GM12873 (cell line): ENCODE results near the gene PRICKLE2.

Experiments
- TF ChIP-seq, protein P1 (sequence below): IDR thresholded peaks from 2 replicates; pipeline ENCODE4 v1.5.1; 2012; ENCODE audit warnings: low read depth, mild to moderate bottlenecking, moderate library complexity, low read length, control low read depth; ENCODE audit not compliant: insufficient read depth; ENCODE audit errors: missing control alignments

PRICKLE2 gene

DNA sequence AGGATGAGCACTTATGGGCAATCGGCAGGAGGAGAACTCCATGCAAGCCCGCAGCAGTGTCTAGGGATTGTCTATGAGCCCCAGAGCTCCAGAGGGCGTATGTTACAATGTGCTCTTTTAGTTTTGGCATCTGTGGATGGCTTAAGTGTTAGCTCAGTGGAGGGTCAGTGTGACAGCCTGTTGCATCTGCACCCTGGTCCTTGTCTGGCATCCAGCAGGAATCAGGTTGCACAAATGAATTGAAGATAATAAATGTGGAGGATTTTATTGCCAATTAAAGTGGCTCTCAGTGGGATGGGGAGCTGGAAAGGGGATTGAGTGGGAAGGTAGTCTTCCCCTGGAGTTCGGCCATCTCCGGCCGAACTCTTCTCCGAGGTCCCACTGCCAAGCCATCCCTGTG lies 11.8 kb upstream of the PRICKLE2 start:
- TF ChIP-seq, protein P1, sequence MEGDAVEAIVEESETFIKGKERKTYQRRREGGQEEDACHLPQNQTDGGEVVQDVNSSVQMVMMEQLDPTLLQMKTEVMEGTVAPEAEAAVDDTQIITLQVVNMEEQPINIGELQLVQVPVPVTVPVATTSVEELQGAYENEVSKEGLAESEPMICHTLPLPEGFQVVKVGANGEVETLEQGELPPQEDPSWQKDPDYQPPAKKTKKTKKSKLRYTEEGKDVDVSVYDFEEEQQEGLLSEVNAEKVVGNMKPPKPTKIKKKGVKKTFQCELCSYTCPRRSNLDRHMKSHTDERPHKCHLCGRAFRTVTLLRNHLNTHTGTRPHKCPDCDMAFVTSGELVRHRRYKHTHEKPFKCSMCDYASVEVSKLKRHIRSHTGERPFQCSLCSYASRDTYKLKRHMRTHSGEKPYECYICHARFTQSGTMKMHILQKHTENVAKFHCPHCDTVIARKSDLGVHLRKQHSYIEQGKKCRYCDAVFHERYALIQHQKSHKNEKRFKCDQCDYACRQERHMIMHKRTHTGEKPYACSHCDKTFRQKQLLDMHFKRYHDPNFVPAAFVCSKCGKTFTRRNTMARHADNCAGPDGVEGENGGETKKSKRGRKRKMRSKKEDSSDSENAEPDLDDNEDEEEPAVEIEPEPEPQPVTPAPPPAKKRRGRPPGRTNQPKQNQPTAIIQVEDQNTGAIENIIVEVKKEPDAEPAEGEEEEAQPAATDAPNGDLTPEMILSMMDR, result no peak

DNA sequence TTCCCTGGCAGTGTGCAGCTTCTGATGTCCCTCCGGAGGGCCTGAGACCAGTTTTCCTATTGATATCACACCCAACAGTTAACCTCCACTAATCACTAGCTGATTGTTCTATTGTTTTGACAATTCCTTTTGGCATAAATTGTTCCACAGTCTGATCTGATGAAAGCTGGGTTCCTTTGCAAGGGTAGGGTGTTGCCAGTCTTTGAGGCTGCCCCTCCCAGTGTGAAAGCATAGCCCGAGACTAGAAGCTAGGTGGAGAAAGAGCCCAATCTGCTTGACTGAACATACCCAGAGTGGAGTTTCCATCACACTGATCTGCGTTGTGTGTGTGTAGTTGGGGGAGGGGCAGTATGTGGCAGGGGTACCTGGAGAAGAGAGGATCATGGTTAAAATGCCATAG lies 10.3 kb upstream of the PRICKLE2 start:
- TF ChIP-seq, protein P1, result no peak

DNA sequence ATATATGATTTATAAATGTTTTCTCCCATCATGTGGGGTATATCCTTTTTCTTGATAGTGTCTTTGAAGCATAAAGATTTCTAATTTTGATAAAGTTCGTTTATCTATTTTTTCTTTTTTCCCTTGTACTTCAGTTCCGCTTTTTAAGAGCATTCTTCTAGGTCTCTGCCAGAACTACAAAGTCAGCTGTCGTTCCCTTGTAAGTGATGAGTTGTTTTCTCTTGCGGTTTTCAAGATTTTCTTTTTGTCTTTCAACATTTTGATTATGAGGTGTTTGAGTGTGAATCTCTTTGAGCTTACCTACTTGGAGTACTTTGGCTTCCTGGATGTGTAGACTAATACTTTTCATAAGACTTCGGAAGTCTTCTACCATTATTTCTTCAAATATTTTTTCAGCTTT lies 9.3 kb upstream of the PRICKLE2 start:
- TF ChIP-seq, protein P1, result no peak

DNA sequence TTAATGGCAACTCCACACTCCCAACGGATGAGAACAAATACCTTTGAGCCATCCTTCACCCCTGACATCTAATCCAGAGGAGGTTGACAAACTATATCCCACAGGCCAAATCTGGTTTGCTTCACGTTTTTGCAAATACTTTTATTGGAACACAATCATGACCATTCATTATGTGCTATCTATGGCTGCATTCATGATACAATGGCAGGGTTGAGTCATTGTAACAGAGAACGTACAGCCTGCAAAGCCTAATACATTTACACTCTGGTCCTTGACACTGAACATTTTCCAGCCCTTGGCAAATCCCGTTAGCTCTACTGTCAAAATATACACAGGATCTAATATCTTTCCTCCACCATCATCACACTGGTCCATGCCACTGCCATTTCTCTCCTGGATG lies 7.6 kb upstream of the PRICKLE2 start:
- TF ChIP-seq, protein P1, result no peak

DNA sequence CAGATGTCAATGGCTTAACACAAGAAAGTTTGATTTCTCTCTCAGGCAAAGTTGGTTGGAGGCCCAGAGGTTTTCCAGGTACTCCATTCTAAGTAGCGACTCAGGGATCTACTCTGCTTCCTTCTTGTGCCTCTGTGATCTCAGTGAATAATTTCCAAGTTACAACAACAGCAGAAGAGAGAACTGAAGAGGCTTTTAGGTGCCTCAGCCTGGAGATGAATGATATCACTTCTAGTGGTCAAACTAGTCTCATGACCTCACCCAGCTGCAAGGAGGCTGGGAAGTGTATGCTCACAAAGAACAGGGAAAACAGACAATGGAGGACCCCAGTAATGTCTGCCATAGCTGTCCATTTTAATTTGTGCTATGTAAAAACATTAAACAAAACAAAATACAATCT lies 4.6 kb upstream of the PRICKLE2 start:
- TF ChIP-seq, protein P1, result no peak

DNA sequence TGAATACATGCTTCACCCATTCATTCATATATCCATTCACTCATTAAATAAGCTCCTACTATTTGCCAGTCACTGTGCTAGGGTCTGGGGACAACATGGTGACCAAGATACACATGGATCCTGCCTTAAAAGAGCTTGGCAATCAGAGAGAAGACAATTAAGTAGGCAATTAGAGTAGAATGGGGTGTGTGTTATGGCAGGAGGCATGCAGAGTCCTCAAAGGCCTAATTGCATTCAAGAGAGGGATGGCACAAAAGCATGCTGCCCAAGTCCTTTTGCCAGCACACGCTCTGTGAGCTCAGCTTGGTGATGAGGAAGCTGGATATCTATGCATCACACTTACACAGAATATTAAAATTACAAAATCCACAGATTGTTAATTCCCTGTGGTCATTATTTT lies 2.8 kb upstream of the PRICKLE2 start:
- TF ChIP-seq, protein P1, result no peak

DNA sequence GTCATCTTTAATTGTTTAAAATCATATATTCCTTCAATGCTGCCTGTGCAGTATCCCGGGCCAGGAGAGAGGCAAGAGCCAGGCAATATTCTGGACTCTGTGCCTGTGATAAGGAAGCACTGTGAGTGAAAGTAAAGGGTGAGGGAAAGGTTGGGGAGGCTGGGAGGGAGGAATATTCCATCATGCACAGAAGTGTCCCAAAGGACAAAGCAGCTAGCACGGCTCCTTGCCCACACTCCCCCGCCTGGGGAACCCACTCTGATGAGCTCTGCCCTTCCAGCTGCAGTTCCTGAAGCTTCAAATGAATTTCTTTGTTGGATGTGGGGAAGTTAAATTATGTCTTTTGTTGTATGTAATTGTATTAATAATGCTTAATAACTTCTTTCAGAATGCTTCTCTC lies 1.5 kb upstream of the PRICKLE2 start:
- TF ChIP-seq, protein P1, result no peak
